Activated naive CD4-positive, alpha-beta T cell treated with anti-CD3 and anti-CD28 coated beads, Interleukin-2, amount 10 ng/mL, durations not matched to agents 5 hours and 36 hours (primary cell): ENCODE measurements around the gene TRIM50. TPM values are rescaled to one million over a fixed set of nuclear protein-coding genes. Genes with fewer than 3 reads are reported as not detected.

Experiments used
- total RNA-seq, 2 experiments: library from RNA; stranded (reverse); gene quantifications; one replicate each; pipeline ENCODE4 v1.2.3, GENCODE V29; 2021

TRIM50 gene
- not detected for total RNA-seq

GRCh38 chr7:73327922-73328321, at the start of gene TRIM50, which contains the start of gene FKBP6:
Gene TRIM50 (minus strand): TSS chr7:73328082. CDS start chr7:73324787, 3,295 bp downstream.
Gene FKBP6 (plus strand): TSS chr7:73328161. CDS start chr7:73328429, 268 bp downstream.

GRCh38 chr7:73308665-73309214, 19.1 kb downstream of the TRIM50 start, which contains the start of gene NSUN5:
Gene NSUN5 (minus strand): TSS chr7:73308826. CDS start chr7:73308790, 36 bp downstream.

Other genes starting within 250 kb of the TRIM50 start
- not detected for gene SPDYE9, start 242.0 kb downstream of the TRIM50 start, total RNA-seq
- gene NSUN5, start 19.3 kb downstream of the TRIM50 start, total RNA-seq: 10 to 100 TPM; 41.1 to 45.5 TPM
- gene FKBP6, start 79 bp upstream of the TRIM50 start, total RNA-seq: not detected
- under 1 TPM; 0.10 to 0.18 TPM for gene FZD9, start 105.7 kb upstream of the TRIM50 start, total RNA-seq
- gene BAZ1B, start 194.2 kb upstream of the TRIM50 start, total RNA-seq: 10 to 100 TPM; 76.3 to 77.4 TPM
- 10 to 100 TPM; 61.5 to 63.2 TPM for gene BCL7B, start 229.6 kb upstream of the TRIM50 start, total RNA-seq